Activated CD8-positive, alpha-beta memory T cell treated with anti-CD3 and anti-CD28 coated beads, Interleukin-2, amount 50 U/mL, for 24 hours (primary cell): ENCODE measurements around the gene E4F1.

ENCODE experiments used
- DNase-seq: peaks from one replicate; pipeline ENCODE4 v3.0.0-alpha.2; 2020; ENCODE audit errors: extremely low read depth

E4F1 gene

DNA sequence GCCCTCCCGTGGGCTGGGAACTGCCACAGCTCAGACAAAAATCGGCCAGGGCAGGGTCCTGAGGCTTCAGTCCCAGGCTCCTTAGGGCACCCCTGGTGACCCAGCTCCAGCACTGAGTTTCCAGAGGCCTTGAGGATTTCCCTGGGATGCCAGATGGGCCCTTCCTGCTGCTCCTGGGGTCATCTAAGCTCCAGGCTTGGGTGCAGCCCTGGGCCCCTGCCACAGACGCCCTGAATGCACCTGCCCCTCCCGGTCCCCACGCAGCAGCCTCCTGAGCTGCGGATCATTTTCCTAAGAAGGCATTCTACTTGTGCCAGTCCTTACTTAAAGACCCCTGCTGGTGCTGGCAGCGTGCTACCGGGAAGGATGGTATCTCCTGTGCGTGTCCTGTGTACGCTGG, 50.5 kb downstream of the E4F1 start:
- DNase-seq = no peak

DNA sequence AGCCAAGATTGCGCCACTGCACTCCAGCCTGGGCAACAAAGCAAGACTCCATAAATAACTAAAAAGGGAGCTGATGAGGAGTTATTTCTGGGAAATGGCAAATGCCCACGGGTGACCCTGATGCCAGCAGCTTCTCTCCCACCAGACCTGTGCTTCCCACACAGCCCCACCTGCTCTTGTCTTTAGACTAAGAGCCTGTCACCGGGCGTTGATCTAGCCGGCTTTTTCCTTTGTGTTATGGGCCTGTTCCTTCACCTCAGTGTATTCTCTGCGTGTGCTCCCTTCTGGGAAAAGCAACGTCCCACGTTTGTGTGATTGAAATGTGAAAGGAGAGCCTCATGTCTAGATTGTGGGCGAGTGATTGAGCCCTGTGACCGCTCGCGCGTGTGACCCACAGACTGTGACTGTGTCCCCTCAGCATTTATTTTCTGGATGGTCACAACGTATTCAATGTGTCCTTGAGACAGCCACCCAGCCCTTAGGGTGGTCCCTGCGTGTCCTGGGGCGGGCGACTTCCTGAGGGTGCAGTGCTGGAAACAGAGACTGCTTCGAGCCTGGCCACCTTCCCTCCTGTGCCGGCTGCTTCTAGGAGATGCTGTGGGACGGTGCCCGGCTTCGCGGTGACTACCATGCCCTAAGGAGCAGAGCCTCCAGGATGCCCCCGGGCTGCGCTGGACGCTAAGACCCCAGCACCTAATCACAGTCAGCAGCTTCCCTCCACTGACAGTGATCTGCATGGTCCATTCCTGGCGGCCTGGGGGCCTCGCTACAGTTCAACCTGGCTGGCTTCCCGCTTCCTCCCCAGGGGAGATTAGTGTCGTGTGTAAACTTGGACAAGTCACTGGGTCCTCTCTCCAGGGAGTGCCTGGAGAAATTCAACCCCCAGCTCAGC, 52.3 kb downstream of the E4F1 start:
- no peak for DNase-seq

DNA sequence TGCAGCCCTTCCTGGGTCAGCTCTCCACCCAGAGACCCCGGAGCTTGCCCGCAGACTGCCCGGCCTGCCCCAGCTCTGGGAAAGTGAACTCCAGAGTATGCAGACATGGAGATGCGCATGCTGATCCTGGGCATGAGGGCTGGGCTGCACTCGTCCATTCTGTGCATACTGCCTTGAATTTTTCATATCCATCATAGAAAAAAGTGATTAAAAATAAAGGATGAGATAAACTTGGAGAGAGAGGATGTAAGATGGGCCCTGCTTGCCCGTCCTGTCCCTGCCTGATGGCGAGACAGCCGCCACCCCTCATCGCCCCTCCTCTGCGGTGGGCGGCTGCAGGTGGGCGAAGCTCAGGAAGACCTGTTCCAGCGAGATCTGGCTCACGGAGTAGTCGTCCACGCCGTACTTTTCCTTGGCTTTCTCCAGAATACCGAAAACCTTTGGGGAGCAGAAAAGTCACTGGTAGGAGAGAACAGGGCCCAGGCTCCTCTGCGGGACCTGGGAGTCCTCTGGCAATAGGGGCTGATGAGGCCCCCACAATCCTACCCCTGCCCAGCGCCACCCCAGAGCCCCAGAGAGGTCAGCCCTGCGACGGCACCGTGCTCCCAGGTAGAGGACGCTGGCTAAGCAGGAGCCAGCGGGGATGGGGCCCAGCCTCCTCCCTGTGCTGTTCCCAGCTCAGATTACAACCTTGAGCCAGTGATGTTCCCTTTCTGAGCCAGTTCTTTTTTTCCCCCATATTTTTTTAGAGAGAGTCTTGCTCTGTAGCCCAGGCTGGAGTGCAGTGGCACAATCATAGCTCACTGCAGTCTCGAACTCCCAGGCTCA, 53.2 kb downstream of the E4F1 start:
- DNase-seq = no peak

DNA sequence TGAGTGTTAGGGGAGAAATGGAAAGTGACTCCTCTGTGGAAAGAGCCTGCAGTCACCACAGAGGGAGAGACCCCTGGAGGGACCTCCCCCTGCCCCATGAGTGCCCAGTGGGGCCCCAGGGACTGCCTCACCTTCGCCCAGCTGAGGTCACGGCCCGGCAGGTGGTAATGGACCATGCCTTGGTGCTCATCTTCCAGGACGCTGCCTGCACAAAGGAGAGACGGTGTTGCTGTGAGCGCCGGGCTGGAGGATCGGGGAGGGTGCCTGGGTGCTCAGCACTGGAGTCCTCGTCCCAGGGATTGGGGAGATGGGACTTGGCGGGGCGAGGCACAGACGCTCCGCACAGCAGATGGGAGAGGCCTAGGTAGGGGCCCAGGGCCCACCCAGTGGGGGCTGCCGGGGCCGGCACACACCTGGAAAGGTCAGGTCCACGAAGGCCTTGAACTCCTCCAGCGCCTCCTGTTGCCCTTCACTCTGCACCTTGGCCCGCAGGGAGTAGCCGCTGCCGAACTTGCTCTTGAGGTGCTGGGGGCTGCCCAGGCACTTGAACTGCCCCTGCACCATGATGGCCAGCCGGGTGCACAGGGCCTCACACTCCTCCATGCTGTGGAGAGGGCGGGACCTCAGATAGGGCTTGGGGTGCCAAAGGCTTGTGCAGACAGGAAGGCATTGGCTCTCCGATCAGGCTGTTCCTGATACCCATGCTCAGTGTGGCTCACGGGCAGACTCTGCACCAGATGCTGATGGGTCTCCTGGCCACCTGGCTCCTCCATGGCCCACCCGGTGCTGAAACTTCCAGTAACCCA, 54.3 kb downstream of the E4F1 start:
- no peak for DNase-seq

DNA sequence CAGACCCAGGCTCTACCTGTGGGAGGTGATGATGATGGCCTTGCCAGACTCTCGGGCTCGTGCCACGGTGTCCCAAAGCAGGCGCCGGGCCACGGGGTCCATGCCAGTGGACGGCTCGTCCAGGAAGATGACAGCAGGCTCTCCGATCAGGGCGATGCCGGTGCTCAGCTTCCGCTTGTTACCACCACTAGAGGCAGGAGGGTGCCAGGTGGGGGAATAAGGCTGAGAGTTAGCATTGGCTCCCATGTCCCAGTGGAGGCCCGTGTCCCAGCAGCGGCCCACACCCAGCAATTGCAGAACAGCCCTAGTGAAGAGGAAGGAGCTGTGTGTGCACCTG, 54.8 kb downstream of the E4F1 start:
- no peak for DNase-seq

DNA sequence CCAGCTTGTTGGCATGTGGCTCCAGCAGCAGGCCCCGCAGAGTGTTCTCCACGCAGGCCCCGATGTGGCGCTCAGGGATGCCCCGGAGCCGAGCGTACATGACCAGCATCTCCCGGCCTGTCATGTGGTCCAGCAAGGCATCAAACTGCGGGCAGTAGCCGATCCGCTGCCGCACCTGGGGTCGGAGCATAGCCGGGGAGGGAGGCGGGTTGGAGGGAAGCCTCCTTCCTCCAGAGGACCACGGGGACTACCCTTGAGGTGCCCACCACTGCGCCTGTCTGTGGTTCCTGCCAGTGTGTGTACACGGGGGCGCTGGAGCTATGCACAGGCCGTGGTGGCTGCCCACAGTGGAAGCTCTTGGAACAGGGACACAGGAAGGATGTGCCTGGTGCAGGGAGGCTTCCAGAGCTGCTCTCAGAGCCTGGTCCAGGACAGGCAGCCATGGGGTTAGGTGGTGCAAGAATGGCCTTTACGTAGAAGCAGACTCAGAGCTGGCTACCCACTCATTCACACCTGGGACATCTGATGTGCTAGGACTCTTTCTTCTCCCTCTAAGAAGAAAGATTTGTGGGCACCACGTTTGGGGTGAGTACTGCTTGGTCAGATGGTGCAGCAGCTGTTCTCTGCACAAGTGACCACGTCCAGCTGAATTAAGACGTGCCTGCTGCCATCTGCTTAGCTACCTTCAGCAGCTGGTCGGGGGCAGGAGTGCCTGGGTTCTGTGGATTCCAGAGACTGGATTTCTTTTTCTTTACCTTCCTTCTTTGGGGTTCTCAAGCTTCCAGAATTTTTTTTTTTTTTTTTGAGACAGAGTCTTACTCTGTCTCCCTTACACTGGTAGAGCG, 55.8 kb downstream of the E4F1 start:
- DNase-seq = no peak

DNA sequence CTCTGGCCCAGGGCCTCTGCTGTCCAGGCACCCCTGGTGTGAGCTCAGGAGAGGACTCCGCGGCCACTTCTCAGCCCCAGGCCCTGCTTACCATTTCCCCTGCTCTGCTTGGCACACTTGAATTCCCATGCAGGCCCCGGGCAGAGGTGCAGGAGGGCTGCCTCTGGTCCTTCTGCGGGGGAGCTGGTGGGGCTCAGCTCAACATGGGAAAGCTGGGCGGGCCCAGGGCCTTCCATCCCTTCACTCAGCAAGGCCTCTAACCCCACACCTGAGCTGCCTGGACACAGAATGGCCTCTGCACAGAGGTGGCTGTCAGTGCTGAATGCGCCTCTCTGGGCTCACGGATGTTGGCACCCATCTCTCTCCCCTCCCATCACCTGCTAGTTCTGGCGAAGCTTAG, 57.1 kb downstream of the E4F1 start:
- DNase-seq = no peak

DNA sequence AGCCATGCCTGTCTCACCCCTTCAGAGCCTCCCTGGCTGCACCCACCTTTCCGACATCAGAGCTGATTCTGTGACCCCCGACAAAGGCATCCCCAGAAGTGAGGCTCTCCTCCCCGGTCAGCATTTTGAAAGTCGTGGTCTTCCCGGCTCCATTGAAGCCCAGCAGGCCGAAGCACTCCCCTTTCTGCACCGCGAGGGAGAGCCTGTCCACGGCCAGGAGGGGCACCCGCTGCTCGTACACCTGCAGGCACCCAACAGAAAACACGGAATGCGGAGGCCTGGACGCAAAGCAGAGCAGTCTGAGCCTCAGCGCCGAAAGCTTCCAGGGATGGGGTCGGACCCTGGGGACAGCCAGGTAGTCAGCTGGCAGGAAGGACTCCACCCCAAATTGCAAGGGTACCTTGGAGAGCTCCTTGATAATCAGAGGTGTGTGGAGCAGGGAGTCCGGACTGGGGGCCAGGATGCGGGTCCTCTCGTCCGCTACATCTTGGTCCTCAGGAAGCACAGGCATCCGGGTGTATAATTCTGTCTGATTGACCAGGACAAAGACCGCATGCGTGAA, 57.7 kb downstream of the E4F1 start:
- no peak for DNase-seq

DNA sequence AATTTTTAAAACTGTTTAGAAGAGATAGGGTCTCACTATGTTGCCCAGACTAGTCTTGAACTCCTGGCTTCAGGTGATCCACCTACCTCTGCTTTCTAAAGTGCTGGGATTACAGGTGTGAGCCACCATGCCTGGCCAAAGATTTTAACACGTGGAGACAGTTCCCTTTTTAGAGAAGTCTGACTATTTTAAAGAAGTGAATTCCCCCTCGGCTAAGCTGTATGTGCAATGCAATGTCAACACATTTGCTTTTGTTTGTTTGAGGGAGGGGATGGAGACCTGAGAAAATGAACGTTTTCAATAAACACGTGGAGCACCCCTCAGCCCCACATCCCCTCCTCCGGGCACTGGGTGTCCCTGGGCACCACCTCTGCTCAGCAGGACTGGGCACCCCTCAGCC, 58.9 kb downstream of the E4F1 start:
- no peak for DNase-seq

DNA sequence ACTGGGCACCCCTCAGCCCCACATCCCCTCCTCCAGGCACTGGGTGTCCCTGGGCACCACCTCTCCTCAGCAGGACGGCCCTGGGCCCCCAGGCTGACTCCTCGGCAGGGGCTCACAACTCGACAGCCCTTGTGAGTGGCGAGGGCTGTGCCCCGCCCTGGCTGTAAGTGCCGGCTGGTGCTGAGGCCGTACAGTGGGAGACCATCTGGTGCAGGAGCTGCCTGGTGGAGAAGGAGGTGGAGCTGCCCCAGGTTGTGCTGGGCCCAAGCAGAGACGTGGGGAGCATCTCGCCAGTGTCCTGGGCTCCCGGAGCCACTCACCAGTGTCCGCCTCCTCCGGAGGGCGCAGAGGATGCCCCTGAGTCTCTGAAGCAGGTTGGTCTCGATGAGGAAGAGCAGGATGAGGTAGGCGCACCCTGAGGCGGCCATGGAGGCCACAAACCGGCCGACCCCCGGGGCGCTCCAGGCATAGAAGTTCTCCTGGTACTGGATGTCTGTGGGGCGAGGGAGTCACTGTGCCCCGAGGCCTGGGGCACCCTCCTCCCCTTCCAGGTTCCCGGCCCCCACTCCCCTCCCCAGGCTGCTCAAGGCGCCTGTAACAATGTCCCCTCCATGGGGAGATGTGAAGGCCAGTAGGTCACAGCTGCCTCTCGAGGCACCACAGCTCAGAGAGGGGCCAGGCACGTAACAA, 59.6 kb downstream of the E4F1 start:
- DNase-seq = no peak

DNA sequence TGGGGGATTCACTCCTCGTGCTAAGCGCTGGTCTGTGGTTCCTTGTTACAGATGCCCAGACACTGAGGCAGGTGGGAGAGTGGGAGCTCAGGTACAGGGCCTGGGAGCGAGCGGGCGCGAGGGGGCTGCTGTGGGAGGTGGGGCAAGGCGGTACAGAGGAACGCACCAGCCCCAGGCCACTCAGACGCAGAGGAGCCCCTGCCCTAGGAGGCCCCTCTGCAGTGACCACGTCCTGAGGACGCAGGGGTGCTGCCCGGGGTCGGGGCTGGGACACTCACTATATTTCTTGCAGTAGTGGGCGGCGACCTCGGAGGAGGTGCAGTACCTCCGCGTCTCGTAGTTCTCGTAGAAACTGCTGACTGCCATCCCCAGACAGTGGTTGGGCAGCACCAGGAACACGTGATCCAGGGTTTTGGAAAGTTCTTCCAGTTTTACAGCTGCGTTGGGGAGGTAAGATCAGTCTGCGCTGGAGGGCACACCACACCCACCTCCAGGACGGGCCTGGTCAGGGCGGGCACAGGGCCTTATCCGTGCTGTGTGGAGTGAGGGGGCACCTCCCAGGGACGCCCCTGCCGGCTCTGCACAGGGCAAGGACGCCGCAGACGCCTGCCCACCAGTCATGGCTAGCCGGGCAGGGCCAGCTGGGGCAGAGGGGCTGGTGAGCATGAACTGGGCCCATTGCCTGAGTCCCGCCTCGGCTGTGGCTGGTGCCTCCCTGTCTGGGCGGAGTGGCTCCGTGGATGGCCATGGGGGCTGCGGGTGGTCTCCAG, 60.8 kb downstream of the E4F1 start:
- no peak for DNase-seq

DNA sequence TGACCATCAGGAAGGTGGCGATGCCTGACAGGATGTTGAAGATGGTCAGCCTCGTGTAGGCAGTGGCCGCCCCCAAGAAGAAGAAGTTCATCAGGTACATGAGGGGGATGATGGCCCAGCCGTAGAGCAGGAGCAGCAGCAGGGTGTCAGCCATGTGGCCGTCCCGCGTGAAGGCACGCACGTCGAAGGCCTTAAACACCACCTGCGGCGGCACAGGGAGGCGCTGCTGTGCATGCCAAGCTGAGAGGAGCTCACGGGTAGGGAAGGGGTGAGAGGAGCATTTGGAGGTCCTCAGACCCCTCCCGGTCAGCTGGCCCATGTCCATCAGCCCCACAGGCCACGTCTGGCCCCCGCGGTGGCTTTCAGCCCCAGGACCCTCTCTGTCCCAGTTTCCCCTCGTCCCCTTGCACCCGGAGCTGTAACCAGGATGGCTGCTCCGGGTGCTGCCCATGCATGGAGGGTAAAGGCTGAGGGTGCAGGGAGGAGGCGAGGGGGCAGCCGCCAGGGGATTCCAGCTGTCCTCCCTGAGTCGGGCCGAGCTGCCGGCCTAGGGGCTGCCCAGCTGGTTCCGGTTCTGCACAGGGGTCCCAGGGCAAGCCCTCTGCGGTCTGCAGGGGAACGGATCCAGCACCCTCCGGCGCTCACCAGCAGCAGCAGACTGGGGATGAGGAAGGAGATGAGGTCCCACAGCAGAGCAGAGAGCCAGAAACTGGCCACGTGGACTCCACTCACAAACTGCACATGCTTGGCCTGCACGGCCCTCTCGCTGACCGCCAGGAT, 61.6 kb downstream of the E4F1 start:
- no peak for DNase-seq
